KG1 (cell line): Measurements from ENCODE around the gene USP35.

Source experiments
- DNase-seq: peaks from one replicate; lab custom pipeline; 2025; lab: John Stamatoyannopoulos, UW

Gene USP35, protein sequence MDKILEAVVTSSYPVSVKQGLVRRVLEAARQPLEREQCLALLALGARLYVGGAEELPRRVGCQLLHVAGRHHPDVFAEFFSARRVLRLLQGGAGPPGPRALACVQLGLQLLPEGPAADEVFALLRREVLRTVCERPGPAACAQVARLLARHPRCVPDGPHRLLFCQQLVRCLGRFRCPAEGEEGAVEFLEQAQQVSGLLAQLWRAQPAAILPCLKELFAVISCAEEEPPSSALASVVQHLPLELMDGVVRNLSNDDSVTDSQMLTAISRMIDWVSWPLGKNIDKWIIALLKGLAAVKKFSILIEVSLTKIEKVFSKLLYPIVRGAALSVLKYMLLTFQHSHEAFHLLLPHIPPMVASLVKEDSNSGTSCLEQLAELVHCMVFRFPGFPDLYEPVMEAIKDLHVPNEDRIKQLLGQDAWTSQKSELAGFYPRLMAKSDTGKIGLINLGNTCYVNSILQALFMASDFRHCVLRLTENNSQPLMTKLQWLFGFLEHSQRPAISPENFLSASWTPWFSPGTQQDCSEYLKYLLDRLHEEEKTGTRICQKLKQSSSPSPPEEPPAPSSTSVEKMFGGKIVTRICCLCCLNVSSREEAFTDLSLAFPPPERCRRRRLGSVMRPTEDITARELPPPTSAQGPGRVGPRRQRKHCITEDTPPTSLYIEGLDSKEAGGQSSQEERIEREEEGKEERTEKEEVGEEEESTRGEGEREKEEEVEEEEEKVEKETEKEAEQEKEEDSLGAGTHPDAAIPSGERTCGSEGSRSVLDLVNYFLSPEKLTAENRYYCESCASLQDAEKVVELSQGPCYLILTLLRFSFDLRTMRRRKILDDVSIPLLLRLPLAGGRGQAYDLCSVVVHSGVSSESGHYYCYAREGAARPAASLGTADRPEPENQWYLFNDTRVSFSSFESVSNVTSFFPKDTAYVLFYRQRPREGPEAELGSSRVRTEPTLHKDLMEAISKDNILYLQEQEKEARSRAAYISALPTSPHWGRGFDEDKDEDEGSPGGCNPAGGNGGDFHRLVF

DNA sequence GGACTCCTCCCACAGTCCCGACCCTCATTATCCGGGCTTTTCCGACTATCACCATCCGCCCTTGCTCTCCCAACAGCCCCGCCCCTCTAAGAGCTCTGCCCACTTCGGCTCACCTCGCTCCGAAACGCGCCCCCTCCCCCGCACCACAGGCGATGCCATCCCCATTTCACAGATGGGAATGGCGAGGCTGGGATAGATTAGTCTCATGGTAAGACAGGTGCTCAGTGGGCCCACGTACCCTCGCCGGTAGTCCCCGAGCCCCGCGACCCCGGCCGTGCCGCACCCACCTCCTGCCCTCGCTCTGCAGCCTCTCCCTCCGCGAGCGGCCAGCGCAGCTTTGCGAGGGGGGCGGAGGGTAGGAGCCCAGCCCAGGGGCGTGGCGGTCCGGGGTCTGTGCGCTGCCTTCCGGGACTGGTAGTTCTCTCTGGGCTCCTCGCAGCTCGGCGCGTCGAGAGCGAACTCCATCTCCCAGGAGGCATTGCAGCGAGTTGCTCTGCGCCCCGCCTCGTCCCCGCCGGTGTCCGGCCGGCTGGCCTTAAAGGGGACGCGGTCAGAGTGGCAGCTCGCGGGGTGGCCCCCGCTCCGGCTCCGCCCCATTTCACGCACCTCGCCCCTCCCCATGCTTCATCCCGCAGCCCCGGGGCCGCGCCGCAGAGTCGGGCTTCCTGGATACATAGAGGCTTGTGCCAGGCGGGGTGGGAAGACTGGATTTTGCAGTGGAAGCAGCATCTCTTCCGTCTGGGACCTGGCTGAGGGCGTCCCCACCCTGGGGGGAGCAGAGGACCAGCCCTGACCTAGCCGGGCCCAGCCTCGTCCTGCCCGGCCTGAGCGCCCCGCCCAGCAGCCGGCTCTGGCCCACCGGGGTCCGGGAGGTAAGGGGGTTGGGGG is at the start of gene USP35, which contains the start of gene KCTD21:
Gene USP35 (plus strand): TSS at position 634 of the 888 bp plus-strand sequence. CDS start 7,327 bp downstream, outside the sequence.
Gene KCTD21 (minus strand): TSS at position 341 of the 888 bp plus-strand sequence. CDS start 14,072 bp downstream, outside the sequence.
- DNase-seq = peak; percentile 94

DNA sequence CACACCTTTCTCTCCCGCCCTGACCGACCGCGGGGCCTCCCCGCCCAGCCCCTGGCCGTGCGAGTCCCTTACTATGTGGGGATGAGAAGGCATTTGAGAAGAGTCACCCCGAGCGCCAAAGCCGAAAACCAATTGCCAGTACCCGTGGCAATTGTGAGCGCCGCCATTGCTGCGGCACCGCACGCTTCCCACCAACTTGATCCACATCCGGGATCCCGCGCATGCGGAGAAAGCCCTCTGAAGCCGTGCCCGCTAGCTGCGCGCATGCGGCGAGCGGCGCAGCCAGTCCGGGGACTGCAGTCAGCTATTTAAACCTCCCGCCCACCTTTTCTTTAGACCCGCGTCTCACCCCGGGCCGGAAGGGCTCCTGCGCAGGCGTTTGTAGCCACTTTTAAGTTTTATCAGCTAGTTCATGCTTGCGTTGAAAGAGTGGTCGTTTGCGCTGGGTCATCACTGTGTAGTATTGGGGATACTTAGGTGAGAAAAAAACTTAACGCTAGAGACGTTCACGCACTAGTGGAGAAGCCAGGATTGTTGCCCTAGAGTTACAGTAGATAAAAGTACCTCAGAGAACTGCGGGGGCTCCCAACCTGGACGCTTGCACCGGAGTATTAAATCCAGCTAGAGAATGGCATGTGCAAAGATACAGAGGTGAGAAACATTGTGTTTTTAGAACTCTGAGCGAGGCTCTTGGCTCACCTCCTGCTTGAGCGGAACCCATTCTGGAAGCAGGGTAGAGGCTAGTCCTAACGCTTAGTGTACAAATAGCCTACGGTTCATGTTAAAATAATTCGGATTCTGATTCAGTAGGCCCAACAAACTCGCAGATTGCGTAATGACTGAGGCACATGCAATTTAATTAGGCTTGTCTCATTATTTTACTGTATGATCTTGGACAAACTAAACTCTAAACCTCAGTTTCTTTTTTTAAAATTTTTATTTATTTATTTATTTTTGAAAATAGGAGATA is 49.0 kb upstream of the USP35 start, which contains the start of gene ALG8:
Gene ALG8 (minus strand): TSS at position 205 of the 970 bp plus-strand sequence. CDS start 38 bp downstream, at position 167.
- peak; percentile 95 for DNase-seq

DNA sequence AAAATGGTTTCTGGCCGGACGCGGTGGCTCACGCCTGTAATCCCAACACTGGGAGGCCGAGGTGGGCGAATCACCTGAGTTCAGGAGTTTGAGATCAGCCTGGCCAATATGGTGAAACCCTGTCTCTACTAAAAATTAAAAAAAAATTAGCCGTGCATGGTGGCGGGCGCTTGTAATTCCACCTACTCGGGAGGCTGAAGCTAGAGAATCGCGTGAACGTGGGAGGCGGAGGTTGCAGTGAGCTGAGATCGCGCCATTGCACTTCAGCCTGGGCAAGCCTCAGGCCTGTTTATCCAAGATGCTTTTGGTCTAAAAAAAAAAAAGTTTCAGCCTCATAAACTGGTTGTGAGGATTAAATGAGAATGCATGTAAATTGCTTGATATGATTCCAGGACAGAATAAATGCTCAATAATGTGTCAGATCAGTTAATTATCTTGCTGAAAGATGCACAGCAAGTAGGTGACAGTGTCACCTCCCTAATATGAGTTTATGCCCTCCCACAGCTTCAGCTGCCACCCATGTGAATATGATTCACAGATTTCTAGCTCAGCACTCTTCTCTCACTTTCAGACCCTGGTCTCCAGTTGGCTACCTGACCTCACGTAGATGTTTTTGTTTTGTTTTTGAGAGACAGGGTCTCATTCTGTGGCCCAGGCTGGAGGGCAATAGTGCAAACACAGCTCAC is 48.2 kb upstream of the USP35 start:
- DNase-seq = no peak

DNA sequence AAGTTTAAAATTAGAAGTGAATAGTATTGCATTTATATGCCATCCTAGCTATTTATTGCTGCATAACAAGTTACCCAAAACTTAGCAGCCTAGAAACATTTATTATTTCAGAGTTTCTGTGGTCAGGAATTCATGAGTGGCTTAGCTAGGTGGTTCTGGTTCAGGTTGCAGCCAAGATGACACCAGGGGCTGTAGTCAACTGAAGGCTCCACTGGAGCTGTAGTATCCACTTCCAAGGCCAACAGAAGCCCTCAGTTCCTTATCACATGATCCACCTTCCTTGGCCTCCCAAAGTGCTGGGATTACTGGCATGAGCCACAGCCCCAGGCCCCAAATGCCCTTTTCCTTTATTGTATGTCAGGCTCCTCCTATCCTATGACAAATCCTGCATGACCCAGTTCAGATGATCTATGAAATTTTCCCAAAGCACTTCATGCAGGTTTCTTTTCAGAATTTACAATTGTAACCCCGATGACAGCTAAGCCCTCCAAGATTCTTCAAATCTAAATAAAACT is 43.2 kb upstream of the USP35 start:
- no peak for DNase-seq

DNA sequence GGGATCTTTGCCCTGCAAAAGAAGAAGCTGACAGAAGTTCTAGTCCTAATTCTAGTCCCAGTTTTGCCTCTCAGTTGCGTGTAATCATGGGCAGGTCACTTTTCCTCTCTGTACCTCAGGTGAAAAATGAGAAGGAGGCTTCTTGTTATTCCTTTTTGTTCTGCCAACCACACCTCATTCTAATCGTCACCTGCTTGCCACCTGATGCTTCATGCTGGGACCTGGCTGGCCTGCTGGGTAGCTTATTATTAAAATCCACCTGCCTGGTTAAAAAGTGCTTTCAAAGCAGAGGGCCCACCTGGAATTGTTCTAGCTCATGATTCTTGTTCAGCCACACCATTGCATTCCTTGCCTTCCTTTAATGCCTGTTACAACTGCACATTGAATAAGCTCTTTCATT is 40.9 kb upstream of the USP35 start:
- DNase-seq = no peak

DNA sequence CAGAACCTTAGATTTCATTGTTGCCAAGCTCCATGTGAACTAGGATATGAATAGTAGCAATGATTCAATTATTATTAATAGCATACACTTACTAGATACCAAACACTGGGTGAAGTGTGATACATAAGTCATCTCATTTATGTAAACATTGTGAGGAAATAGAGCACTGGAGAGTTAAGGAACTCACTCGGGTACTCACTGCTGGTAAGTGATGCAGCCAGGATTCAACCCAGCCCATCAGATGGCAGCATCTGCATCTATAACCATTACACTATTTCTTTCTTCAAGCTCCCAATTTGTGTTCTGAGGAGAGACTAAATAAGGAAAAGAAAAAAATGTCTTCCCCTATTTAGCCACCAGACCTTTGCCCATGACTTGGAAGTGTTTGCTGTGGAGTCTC is 39.1 kb upstream of the USP35 start:
- DNase-seq = no peak

DNA sequence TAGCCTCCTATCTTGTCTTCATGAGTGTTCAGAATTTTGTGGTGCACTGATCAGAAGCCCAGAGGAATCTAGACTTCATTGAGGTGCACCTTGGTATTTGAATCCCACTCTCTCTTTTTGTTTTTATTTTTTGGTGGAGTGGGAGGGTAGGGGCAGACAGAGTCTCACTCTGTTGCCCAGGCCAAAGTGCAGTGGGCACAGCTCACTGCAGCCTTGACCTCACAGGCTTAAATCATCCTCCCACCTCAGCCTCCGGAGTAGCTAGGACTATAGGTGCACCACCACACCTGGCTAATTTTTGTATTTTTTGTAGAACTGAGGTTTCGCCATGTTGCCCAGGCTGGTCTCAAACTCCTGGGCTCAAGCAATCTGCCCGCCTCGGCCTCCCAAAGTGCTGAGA is 38.4 kb upstream of the USP35 start:
- no peak for DNase-seq

DNA sequence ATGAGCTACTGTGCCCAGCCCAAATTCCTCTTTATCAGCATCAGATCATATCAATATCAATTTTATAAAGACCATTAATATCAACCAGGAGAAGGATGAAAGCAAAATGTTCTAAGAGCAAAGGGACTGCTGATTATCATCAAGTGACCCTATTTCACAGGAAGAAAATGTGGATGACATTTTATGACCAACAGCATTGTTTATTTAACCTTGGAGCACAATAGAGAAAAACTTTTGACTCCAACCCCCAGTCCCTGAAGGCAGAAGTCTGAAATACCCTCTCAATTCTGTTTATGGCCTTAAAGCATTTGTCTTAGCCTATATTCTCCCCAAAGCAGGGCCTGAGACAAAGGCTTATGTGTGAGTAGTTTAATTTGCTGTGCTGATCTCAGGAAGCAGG is 38.0 kb upstream of the USP35 start:
- no peak for DNase-seq

DNA sequence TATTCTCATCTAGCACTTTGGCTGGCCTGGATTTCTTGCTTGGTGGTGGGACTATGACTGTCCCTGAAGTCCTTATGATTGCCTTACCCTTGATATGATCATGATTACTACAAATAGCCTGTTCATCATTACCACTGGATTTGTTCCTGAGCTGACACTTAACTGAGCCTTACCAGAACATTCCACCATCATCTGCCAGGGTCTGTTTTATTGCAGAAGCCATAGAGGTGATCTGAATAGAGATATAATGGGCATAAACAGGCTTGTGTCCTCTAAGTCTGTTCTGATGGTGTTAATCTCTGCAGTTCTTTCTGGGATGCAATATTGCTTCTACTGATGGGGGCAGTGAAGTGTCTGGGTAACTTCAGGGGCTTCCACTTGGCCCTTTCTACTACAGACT is 36.9 kb upstream of the USP35 start:
- DNase-seq = no peak

DNA sequence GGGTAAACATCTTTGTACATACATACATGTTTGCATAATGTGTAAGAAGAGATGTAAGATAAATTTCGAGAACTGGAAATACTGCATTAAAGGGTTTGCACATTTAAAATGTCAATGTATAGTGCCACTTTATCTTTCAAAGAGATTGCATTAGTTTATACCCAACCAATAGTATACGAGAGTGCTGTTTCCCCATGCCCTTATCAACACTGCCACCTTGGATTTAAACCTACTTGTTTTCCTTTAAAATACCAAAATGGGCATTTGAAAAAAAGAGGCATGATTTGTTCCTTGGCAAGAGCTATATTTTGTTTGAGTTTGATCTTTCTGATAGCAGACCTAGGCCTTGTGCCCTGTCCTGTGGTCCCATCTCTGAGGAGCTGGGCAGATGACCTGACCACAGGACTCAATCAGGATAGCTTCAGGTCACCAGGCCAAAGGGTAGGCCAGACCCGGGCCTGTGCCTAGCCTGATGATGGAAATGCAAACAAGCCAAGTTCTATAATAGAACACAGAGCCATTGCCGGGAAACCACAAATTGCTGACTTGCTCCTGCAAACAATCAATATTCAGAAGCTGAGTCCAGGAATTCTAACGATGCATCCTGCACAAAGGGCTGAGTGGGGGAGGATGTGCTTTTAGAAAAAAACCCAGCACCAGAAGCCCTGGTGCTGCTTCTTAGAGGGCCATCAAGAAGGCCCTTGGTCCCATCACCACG is 32.4 kb upstream of the USP35 start:
- DNase-seq = no peak

DNA sequence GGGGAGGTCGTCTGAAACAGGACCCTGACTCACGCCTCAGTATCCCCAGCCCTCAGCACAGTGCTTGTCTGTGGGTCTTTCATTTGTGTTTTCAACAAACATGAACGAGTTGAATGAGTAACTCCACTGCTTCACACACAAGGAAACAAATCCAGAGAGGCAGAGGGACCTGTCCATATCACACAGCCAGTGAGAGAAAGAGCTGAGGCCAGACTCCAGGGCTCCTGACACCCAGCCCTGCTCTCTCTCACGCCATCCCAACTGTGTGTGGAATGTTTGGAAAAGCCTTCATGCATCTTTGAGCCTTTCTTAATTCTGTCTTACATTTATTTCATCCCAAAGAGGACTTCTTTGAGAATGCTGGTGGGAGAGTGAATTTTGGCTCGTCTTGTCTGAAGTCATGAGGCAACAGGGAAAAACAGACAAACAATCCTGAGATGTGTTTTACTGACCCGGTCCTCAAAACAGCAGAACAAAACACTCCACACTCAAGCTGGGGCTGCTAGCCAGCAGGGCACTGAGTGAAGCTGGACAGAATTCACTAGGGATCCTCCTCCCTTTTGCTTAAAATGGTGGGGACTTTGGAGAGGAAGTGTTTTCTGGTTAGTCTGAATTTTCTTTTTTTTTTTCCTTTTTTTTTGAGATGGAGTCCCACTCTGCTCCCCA is 29.6 kb upstream of the USP35 start:
- no peak for DNase-seq

DNA sequence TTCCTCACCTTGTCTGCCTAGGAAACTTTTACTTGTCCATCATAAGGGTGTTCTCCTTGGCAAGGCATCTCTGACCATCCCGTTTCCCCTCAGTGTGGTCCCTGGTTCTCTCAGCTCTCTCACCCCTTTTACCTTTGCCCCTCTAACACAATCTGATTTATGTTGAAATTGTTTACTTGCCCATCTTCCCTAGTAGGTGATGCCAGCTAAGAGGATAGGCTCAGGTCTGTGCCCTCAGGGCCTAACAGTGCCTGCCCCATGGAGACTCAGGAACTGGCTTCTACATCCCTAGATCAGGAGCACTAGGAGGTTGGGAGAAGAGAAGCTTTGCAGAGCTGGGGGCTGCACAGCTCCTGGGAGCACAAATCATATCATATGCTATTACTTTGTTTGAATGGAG is 28.2 kb upstream of the USP35 start:
- no peak for DNase-seq

DNA sequence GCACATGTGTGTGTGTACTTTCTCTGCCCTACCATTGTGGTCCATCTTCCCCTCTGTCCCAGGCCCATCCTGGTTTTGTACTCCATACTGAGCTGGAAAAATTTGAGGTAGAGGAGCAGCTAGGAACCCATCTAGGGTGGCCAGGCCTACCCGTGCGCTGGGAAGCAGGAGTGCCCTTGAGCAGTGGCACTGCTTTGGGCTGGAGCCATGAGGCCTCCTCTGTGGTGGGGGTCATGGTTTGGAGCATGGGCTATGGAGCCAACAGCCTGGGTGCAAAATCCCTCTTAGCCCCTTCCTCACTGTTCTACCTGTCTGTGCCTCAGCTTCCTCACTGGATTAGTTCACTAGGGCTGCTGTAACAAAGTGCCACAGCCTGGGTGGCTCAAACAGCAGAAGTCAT is 27.4 kb upstream of the USP35 start:
- DNase-seq = no peak

DNA sequence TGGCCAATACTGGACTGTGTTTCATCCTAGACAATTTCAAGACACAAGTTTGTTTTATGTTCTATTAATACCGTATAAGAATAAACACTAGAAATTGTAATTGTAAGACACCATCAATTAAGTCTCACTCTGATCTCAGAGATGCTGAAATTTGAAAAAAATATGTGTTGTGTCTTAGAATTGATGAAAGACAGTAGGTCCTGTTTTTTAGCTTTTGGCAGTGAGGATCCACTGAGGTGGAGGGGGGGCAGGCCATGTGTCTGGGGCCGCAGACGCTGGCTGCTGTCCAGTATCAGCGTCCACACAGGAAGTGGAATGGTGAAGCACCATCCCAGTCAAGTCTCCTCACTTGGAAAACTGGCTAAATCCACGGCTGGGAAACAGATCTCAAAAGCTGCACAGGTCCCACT is 26.8 kb upstream of the USP35 start:
- DNase-seq = no peak

DNA sequence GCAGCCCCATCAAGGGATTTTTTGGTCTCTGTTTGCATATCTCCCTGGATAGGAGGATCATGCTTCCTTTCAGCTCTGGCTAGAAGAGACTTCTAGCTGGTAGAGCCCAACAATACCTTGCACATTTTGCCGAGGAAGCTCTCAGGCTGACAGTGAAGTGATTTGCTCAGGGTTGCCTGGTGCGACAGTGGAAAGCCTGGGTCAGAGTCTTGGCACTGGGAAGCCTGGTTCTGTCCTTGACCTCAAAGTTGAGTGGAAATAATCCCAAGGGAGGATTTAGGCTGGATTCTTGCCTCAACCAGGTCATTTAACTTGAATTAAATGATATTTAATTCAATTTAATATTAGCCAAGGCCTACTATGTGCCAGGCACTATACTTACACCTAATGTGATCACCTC is 24.9 kb upstream of the USP35 start:
- no peak for DNase-seq

DNA sequence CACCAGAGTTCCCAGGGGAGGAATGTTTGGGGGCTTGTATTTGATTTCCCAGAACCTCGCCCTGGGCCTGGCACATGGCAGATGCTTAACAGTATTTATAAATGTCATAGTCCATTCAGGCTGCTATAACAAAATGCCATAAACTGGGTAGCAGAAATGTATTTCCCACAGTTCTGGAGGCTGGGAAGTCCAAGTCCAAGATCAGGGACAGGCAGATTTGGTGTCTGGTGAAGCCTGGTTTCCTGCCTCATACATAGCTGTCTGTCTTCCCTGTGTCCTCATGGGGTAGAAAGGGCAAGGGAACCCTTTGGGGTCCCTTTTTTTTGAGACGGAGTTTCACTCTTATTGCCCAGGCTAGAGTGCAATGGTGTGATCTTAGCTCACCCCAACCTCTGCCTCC is 24.2 kb upstream of the USP35 start:
- DNase-seq = no peak

DNA sequence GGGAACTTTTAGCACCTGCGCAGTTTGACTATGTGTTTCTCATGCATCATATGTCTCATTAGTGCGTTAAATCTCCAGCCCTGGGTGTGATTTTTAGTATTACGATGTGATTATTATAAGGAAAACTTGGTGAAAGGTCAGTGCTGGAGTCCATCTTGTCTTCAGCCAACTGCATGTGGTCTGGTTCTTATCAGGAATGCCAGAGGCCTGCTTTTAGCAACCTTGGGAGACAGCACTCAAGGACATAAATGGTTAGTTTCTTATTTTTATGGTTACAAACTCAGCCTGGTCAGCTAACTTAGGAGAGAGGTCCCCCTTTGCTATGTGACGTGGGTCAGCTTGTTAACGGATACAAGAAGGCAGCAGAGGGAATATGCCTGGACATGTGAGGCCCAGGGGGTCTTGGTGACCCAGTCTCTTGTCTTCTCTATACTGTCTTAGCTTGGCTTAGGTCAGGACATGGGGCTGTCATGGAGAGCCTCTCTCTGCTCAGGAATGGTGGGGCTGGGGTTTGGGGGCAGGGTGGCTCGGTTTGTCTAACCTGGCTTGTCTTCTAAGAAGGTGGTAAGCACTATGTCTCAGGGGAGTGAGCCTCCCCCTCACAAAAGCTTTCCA is 21.8 kb upstream of the USP35 start:
- DNase-seq = no peak
